ENCODE data around the gene CFAP126. TPM values are rescaled to one million over a fixed set of nuclear protein-coding genes. Genes with fewer than 3 reads are reported as not detected.

The CFAP126 gene
- total RNA-seq, 1 donor from 2014 or later, result not detected

GRCh38 chr1:161382214-161383019 lies 14.7 kb upstream of the CFAP126 start:
- Histone ChIP-seq H3K9ac (ENCODE audit: low read depth in 1 of 3, low read length in 3 of 3) (peak overlapping the region in 2 of 3 donors; percentile 10 to 28), H3K27ac (ENCODE audit: low read depth, low read length) (peak overlapping the region; percentile 8), H3K4me3 (ENCODE audit: low read length in 3 of 3) (no peak overlapping the region), H3K36me3 (ENCODE audit: control insufficient read depth in 3 of 3, insufficient read depth in 3 of 3, low read length in 3 of 3) (no peaks in the 10 kb centered on the region), H3K27me3 (ENCODE audit: control insufficient read depth in 3 of 3, insufficient read depth in 3 of 3, low read length in 3 of 3) (no peaks in the 10 kb centered on the region), H3K9me3 (ENCODE audit: control insufficient read depth in 3 of 3, low read length in 3 of 3) (no peaks in the 10 kb centered on the region), H3K4me1 (ENCODE audit: control insufficient read depth in 3 of 3, insufficient read depth in 3 of 3, low read length in 3 of 3) (peaks cover 0 to 6% (median 5%) of the 10 kb centered on the region in 3 donors)

- H3K9ac ChIP-seq (ENCODE audit: low read depth in 1 of 3, low read length in 3 of 3), result no peak overlapping the region
- H3K4me3 ChIP-seq (ENCODE audit: low read length in 3 of 3), result no peak overlapping the region
- no peak overlapping the region for H3K27ac ChIP-seq (ENCODE audit: low read depth, low read length)
- H3K36me3 ChIP-seq (ENCODE audit: control insufficient read depth in 3 of 3, insufficient read depth in 3 of 3, low read length in 3 of 3), result no peaks in the 10 kb centered on the region
- H3K4me1 ChIP-seq (ENCODE audit: control insufficient read depth in 3 of 3, insufficient read depth in 3 of 3, low read length in 3 of 3), result peaks cover 0 to 6% (median 5%) of the 10 kb centered on the region in 3 donors
- H3K9me3 ChIP-seq (ENCODE audit: control insufficient read depth in 3 of 3, low read length in 3 of 3), result no peaks in the 10 kb centered on the region
- no peaks in the 10 kb centered on the region for H3K27me3 ChIP-seq (ENCODE audit: control insufficient read depth in 3 of 3, insufficient read depth in 3 of 3, low read length in 3 of 3)
Measured at GRCh38 chr1:161381707-161382106, 14.0 kb upstream of the CFAP126 start.

- H3K36me3 ChIP-seq (ENCODE audit: control insufficient read depth in 3 of 3, insufficient read depth in 3 of 3, low read length in 3 of 3), result no peaks in the 10 kb centered on the region
- H3K4me3 ChIP-seq (ENCODE audit: low read length in 3 of 3), result no peak overlapping the region
- no peak overlapping the region for H3K27ac ChIP-seq (ENCODE audit: low read depth, low read length)
- H3K4me1 ChIP-seq (ENCODE audit: control insufficient read depth in 3 of 3, insufficient read depth in 3 of 3, low read length in 3 of 3), result peaks cover 0 to 6% (median 5%) of the 10 kb centered on the region in 3 donors
- H3K9me3 ChIP-seq (ENCODE audit: control insufficient read depth in 3 of 3, low read length in 3 of 3), result no peaks in the 10 kb centered on the region
- H3K9ac ChIP-seq (ENCODE audit: low read depth in 1 of 3, low read length in 3 of 3), result no peak overlapping the region
- H3K27me3 ChIP-seq (ENCODE audit: control insufficient read depth in 3 of 3, insufficient read depth in 3 of 3, low read length in 3 of 3), result no peaks in the 10 kb centered on the region
Measured at GRCh38 chr1:161379071-161379470, 11.4 kb upstream of the CFAP126 start.

- no peaks in the 10 kb centered on the region for H3K27me3 ChIP-seq (ENCODE audit: control insufficient read depth in 3 of 3, insufficient read depth in 3 of 3, low read length in 3 of 3)
- H3K4me3 ChIP-seq (ENCODE audit: low read length in 3 of 3), result no peak overlapping the region
- peaks cover 0 to 6% (median 5%) of the 10 kb centered on the region in 3 donors for H3K4me1 ChIP-seq (ENCODE audit: control insufficient read depth in 3 of 3, insufficient read depth in 3 of 3, low read length in 3 of 3)
- H3K36me3 ChIP-seq (ENCODE audit: control insufficient read depth in 3 of 3, insufficient read depth in 3 of 3, low read length in 3 of 3), result no peaks in the 10 kb centered on the region
- no peaks in the 10 kb centered on the region for H3K9me3 ChIP-seq (ENCODE audit: control insufficient read depth in 3 of 3, low read length in 3 of 3)
- no peak overlapping the region for H3K27ac ChIP-seq (ENCODE audit: low read depth, low read length)
- H3K9ac ChIP-seq (ENCODE audit: low read depth in 1 of 3, low read length in 3 of 3), result no peak overlapping the region
Measured at GRCh38 chr1:161378014-161378413, 10.3 kb upstream of the CFAP126 start.

GRCh38 chr1:161374373-161374772 lies 6.7 kb upstream of the CFAP126 start:
- no peak overlapping the region for H3K4me3 ChIP-seq (ENCODE audit: low read length in 3 of 3)
- H3K36me3 ChIP-seq (ENCODE audit: control insufficient read depth in 3 of 3, insufficient read depth in 3 of 3, low read length in 3 of 3), result no peaks in the 10 kb centered on the region
- H3K4me1 ChIP-seq (ENCODE audit: control insufficient read depth in 3 of 3, insufficient read depth in 3 of 3, low read length in 3 of 3), result no peaks in the 10 kb centered on the region
- no peak overlapping the region for H3K9ac ChIP-seq (ENCODE audit: low read depth in 1 of 3, low read length in 3 of 3)
- no peaks in the 10 kb centered on the region for H3K9me3 ChIP-seq (ENCODE audit: control insufficient read depth in 3 of 3, low read length in 3 of 3)
- no peak overlapping the region for H3K27ac ChIP-seq (ENCODE audit: low read depth, low read length)
- no peaks in the 10 kb centered on the region for H3K27me3 ChIP-seq (ENCODE audit: control insufficient read depth in 3 of 3, insufficient read depth in 3 of 3, low read length in 3 of 3)

- Histone ChIP-seq H3K36me3 (ENCODE audit: control insufficient read depth in 3 of 3, insufficient read depth in 3 of 3, low read length in 3 of 3) (no peaks in the 10 kb centered on the region), H3K9ac (ENCODE audit: low read depth in 1 of 3, low read length in 3 of 3) (no peak overlapping the region), H3K27me3 (ENCODE audit: control insufficient read depth in 3 of 3, insufficient read depth in 3 of 3, low read length in 3 of 3) (no peaks in the 10 kb centered on the region), H3K4me1 (ENCODE audit: control insufficient read depth in 3 of 3, insufficient read depth in 3 of 3, low read length in 3 of 3) (no peaks in the 10 kb centered on the region), H3K27ac (ENCODE audit: low read depth, low read length) (no peak overlapping the region), H3K9me3 (ENCODE audit: control insufficient read depth in 3 of 3, low read length in 3 of 3) (no peaks in the 10 kb centered on the region), H3K4me3 (ENCODE audit: low read length in 3 of 3) (no peak overlapping the region)
Measured at GRCh38 chr1:161373442-161373841, 5.8 kb upstream of the CFAP126 start.

GRCh38 chr1:161365207-161365606 lies 2.5 kb downstream of the CFAP126 start:
- H3K36me3 ChIP-seq (ENCODE audit: control insufficient read depth in 3 of 3, insufficient read depth in 3 of 3, low read length in 3 of 3), result peaks cover 13 to 16% (median 13%) of the 10 kb centered on the region in 3 donors

GRCh38 chr1:161364332-161364731 lies 3.3 kb downstream of the CFAP126 start:
- Histone ChIP-seq H3K27ac (ENCODE audit: low read depth, low read length) (no peak overlapping the region), H3K36me3 (ENCODE audit: control insufficient read depth in 3 of 3, insufficient read depth in 3 of 3, low read length in 3 of 3) (peaks cover 13 to 16% (median 15%) of the 10 kb centered on the region in 3 donors), H3K4me3 (ENCODE audit: low read length in 3 of 3) (no peak overlapping the region), H3K4me1 (ENCODE audit: control insufficient read depth in 3 of 3, insufficient read depth in 3 of 3, low read length in 3 of 3) (no peaks in the 10 kb centered on the region), H3K27me3 (ENCODE audit: control insufficient read depth in 3 of 3, insufficient read depth in 3 of 3, low read length in 3 of 3) (no peaks in the 10 kb centered on the region), H3K9ac (ENCODE audit: low read depth in 1 of 3, low read length in 3 of 3) (no peak overlapping the region), H3K9me3 (ENCODE audit: control insufficient read depth in 3 of 3, low read length in 3 of 3) (no peaks in the 10 kb centered on the region)

More at GRCh38 chr1:161365207-161365606, 2.5 kb downstream of the CFAP126 start:
- H3K27ac ChIP-seq (ENCODE audit: low read depth, low read length), result no peak overlapping the region
- H3K27me3 ChIP-seq (ENCODE audit: control insufficient read depth in 3 of 3, insufficient read depth in 3 of 3, low read length in 3 of 3), result no peaks in the 10 kb centered on the region
- H3K9me3 ChIP-seq (ENCODE audit: control insufficient read depth in 3 of 3, low read length in 3 of 3), result no peaks in the 10 kb centered on the region
- no peak overlapping the region for H3K9ac ChIP-seq (ENCODE audit: low read depth in 1 of 3, low read length in 3 of 3)
- H3K4me3 ChIP-seq (ENCODE audit: low read length in 3 of 3), result no peak overlapping the region
- no peaks in the 10 kb centered on the region for H3K4me1 ChIP-seq (ENCODE audit: control insufficient read depth in 3 of 3, insufficient read depth in 3 of 3, low read length in 3 of 3)

GRCh38 chr1:161359291-161359690 lies 8.4 kb downstream of the CFAP126 start:
- Histone ChIP-seq H3K4me1 (ENCODE audit: control insufficient read depth in 3 of 3, insufficient read depth in 3 of 3, low read length in 3 of 3) (no peaks in the 10 kb centered on the region), H3K9me3 (ENCODE audit: control insufficient read depth in 3 of 3, low read length in 3 of 3) (no peaks in the 10 kb centered on the region), H3K4me3 (ENCODE audit: low read length in 3 of 3) (no peak overlapping the region), H3K27ac (ENCODE audit: low read depth, low read length) (no peak overlapping the region), H3K36me3 (ENCODE audit: control insufficient read depth in 3 of 3, insufficient read depth in 3 of 3, low read length in 3 of 3) (peaks cover 0 to 15% (median 12%) of the 10 kb centered on the region in 3 donors), H3K27me3 (ENCODE audit: control insufficient read depth in 3 of 3, insufficient read depth in 3 of 3, low read length in 3 of 3) (no peaks in the 10 kb centered on the region), H3K9ac (ENCODE audit: low read depth in 1 of 3, low read length in 3 of 3) (no peak overlapping the region)

GRCh38 chr1:161357073-161357472 lies 10.6 kb downstream of the CFAP126 start:
- H3K27ac ChIP-seq (ENCODE audit: low read depth, low read length), result no peak overlapping the region
- H3K9me3 ChIP-seq (ENCODE audit: control insufficient read depth in 3 of 3, low read length in 3 of 3), result no peaks in the 10 kb centered on the region
- no peak overlapping the region for H3K9ac ChIP-seq (ENCODE audit: low read depth in 1 of 3, low read length in 3 of 3)
- H3K4me3 ChIP-seq (ENCODE audit: low read length in 3 of 3), result no peak overlapping the region
- H3K4me1 ChIP-seq (ENCODE audit: control insufficient read depth in 3 of 3, insufficient read depth in 3 of 3, low read length in 3 of 3), result no peaks in the 10 kb centered on the region
- no peaks in the 10 kb centered on the region for H3K27me3 ChIP-seq (ENCODE audit: control insufficient read depth in 3 of 3, insufficient read depth in 3 of 3, low read length in 3 of 3)
- H3K36me3 ChIP-seq (ENCODE audit: control insufficient read depth in 3 of 3, insufficient read depth in 3 of 3, low read length in 3 of 3), result peaks cover 0 to 10% (median 5%) of the 10 kb centered on the region in 3 donors
